Smooth muscle cell (in vitro differentiated cells): ENCODE results near the gene APOL1. TPM values are rescaled to one million over a fixed set of nuclear protein-coding genes. Genes with fewer than 3 reads are reported as not detected.

Experiments used
- DNase-seq: peaks from one replicate; lab custom pipeline; 2025; ENCODE audit not compliant: unreplicated experiment; lab: John Stamatoyannopoulos, UW
- H2AFZ ChIP-seq: fragments of 200-600 bp; sonication (generic); 2 replicates; pipeline ENCODE4 v1.6.0; 2016; ENCODE audit warnings: antibody characterized with exemption, low read depth, mild to moderate bottlenecking
- H3F3A ChIP-seq: fragments of 200-600 bp; sonication (generic); 2 replicates; pipeline ENCODE4 v1.6.0; 2017; ENCODE audit warnings: antibody characterized with exemption, low read depth
- H3K27ac ChIP-seq: fragments of 200-600 bp; sonication (generic); 2 replicates; pipeline ENCODE4 v1.5.1; 2016; ENCODE audit warnings: low read depth, mild to moderate bottlenecking
- H3K27me3 ChIP-seq: fragments of 200-600 bp; sonication (generic); 2 replicates; pipeline ENCODE4 v1.6.1; 2016; ENCODE audit warnings: low read depth, mild to moderate bottlenecking
- H3K36me3 ChIP-seq: fragments of 200-600 bp; sonication (generic); 2 replicates; pipeline ENCODE4 v1.5.1; 2016; ENCODE audit warnings: low read depth
- H3K4me1 ChIP-seq: fragments of 200-600 bp; sonication (generic); 2 replicates; pipeline ENCODE4 v1.5.1; 2016; ENCODE audit warnings: low read depth
- H3K4me2 ChIP-seq: fragments of 200-600 bp; sonication (generic); 2 replicates; pipeline ENCODE4 v1.6.0; 2016; ENCODE audit warnings: mild to moderate bottlenecking
- H3K4me3 ChIP-seq: fragments of 200-600 bp; sonication (generic); 2 replicates; pipeline ENCODE4 v1.5.1; 2016; ENCODE audit warnings: mild to moderate bottlenecking
- H3K79me2 ChIP-seq: fragments of 200-600 bp; sonication (generic); 2 replicates; pipeline ENCODE4 v1.6.0; 2016; ENCODE audit warnings: low read depth, mild to moderate bottlenecking
- H3K9ac ChIP-seq: fragments of 200-600 bp; sonication (generic); 2 replicates; pipeline ENCODE4 v1.6.0; 2016; ENCODE audit warnings: low read depth
- H3K9me3 ChIP-seq: fragments of 200-600 bp; sonication (generic); replicated peaks from 2 replicates; pipeline ENCODE4 v1.5.1; 2016; ENCODE audit warnings: low read depth
- H4K20me1 ChIP-seq: fragments of 200-600 bp; sonication (generic); 2 replicates; pipeline ENCODE4 v1.6.0; 2016; ENCODE audit warnings: low read depth
- WGBS: methylation state at CpG from one replicate; pipeline ENCODE4 v1.1.7; 2016; ENCODE audit warnings: low lambda C conversion rate; 5-methylcytosine and 5-hydroxymethylcytosine counted together
- polyA plus RNA-seq: library from polyadenylated mRNA; unstranded; fragments of >200 nt; fragmentation: Nextera tagmentation; extraction: Ambion mirVana; gene quantifications from 2 replicates; pipeline ENCODE4 v1.2.1, GENCODE V29; 2016
- total RNA-seq: library from RNA; depleted of rRNA; stranded (reverse); fragments of >200 nt; gene quantifications from 2 replicates; pipeline ENCODE4 v1.2.3, GENCODE V29; 2014
- TF ChIP-seq, protein P1 (sequence below): fragments of 200-600 bp; sonication (generic); IDR thresholded peaks from 2 replicates; pipeline ENCODE4 v1.5.1; 2017; ENCODE audit warnings: borderline replicate concordance, mild to moderate bottlenecking, antibody characterized with exemption; ENCODE audit not compliant: insufficient read depth, poor library complexity, severe bottlenecking

Gene APOL1
- total and polyA plus RNA-seq, 2 experiments from 2014 or later: 0.62 TPM; not detected in 1

DNA sequence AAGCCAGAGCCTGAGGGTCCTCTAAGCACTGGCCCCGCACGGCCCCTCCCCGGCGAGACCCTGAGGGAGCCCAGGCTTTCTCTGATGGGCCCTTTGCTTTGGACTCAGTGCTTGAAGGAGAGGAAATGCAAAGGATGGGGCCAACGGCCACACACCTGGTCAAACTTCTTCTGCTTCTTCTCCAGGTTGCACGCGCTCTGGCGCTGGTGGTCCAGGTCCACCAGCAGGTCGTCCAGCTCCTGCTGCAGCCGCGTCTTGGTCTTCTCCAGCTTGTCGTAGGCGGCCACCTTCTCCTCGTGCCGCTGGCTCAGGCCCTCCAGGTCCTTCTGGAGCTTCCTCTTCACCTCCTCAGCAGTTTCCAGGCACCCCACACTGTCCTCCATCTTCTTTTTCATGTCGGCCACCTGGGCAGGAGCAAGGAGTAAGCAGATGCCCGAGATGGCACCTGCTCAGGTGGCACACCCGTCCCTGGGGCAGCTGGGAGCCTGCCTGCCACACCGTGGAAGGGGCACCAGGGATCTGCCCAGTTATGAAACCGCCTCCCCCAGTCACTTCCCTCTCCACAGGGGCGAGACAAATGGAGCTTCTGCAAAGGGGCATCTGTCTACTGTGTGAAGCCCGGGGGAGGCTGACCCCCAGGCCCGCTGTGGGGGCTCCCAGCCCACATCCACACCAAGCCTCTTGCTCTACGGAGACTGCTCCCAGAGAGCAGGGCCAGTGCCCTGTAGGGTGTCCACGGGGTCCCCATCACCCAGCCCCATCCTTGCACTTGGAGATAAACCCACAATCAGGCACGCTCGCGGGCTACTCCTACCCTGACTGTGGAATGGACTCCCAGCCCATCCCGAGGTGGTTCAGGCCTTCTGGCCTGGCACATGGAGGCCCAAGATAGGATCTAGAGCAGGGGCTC, 39.2 kb downstream of the APOL1 start:
- H3K79me2 ChIP-seq: peaks cover 42% of the 10 kb centered on the region
- no peak for DNase-seq
- peaks cover 85% of the 10 kb centered on the region for H4K20me1 ChIP-seq
- no peaks in the 10 kb centered on the region for H3K4me1 ChIP-seq
- no peak overlapping the region for H3K4me3 ChIP-seq
- H3K4me2 ChIP-seq: no peak overlapping the region
- no peak overlapping the region for H2AFZ ChIP-seq
- H3K27me3 ChIP-seq: no peaks in the 10 kb centered on the region
- H3K36me3 ChIP-seq: peaks cover 45% of the 10 kb centered on the region
- WGBS: 99% methylated on average over 29 of the region's 29 CpGs
- TF ChIP-seq, protein P1, sequence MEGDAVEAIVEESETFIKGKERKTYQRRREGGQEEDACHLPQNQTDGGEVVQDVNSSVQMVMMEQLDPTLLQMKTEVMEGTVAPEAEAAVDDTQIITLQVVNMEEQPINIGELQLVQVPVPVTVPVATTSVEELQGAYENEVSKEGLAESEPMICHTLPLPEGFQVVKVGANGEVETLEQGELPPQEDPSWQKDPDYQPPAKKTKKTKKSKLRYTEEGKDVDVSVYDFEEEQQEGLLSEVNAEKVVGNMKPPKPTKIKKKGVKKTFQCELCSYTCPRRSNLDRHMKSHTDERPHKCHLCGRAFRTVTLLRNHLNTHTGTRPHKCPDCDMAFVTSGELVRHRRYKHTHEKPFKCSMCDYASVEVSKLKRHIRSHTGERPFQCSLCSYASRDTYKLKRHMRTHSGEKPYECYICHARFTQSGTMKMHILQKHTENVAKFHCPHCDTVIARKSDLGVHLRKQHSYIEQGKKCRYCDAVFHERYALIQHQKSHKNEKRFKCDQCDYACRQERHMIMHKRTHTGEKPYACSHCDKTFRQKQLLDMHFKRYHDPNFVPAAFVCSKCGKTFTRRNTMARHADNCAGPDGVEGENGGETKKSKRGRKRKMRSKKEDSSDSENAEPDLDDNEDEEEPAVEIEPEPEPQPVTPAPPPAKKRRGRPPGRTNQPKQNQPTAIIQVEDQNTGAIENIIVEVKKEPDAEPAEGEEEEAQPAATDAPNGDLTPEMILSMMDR: no peak
- peaks cover 67% of the 10 kb centered on the region for H3F3A ChIP-seq
- no peak overlapping the region for H3K27ac ChIP-seq
- H3K9ac ChIP-seq: no peak overlapping the region
- no peaks in the 10 kb centered on the region for H3K9me3 ChIP-seq

DNA sequence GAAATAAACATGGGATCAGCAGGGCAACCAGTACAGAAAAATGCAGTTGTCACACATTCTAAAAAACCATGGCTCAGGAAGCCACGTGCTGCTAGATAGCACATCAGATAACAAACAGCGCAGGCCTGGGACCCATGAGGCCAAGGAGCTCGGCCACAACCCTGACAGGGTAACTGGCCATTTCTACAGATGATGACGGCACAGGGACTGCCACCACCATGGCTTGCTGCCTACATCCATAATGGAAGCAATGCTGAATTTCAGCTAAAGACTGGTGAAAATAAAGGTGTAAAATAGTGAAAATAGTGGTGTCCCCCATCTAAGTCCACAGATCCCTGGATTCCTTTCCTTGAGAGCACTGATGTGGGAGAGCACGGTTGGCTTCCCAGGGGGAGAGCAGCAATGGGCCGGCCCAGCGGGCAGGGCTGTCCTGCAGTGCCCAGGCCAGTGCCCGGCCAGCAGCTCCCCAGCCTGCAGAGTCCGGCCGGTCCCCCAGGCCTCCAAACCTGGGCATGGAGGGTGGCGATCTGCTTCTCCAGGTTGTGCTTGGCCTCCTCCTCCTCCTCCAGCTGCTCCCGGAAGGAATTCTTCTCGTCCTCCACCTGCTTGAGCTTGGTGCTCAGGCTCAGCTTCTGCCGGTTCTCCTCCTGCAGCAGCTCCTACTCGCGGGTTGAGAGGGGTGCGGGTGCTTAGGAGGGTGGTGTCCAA, 40.0 kb downstream of the APOL1 start:
- no peaks in the 10 kb centered on the region for H3K27me3 ChIP-seq
- no peak overlapping the region for H3K4me2 ChIP-seq
- H3K4me1 ChIP-seq: no peaks in the 10 kb centered on the region
- peaks cover 39% of the 10 kb centered on the region for H3K36me3 ChIP-seq
- no peak overlapping the region for H3K27ac ChIP-seq
- no peak for DNase-seq
- no peak overlapping the region for H3K9ac ChIP-seq
- H3K4me3 ChIP-seq: no peak overlapping the region
- H2AFZ ChIP-seq: no peak overlapping the region
- peaks cover 42% of the 10 kb centered on the region for H3K79me2 ChIP-seq
- H3K9me3 ChIP-seq: no peaks in the 10 kb centered on the region
- WGBS: 97% methylated on average over 17 of the region's 17 CpGs
- TF ChIP-seq, protein P1: no peak
- H4K20me1 ChIP-seq: peaks cover 85% of the 10 kb centered on the region
- H3F3A ChIP-seq: peaks cover 69% of the 10 kb centered on the region

DNA sequence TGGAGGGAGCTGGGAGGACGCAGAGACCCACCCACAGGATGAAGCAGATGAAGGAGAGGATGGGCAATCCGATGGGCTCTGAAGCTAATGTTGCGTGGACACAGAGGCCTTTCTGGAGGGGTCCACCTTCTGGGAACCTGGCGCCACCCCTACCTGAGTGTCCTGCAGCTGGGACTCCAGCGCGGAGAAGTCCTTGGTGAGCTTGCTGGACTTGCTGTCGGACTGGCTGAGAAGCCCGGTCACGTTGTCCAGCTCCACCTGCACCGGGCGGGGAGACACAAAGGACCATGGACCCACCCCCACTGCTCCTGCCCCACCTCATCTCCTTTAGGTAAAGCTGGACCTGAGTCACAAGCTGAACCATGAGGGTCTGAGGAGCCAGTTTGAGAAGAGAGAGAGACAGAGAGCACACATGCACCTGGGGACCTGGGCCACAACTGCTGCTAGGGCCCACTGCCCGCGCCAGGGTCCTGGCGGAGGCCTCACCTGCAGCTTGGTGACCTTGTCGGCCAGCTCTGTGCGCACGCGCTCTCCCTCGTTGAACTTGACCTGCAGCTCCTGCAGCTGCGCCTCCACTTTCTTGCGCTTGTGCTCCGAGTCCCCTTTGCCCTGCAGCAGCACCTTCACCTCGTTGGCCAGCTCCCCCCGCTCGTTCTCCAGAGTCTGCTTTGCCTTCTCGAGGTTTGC, 40.8 kb downstream of the APOL1 start:
- peaks cover 43% of the 10 kb centered on the region for H3K79me2 ChIP-seq
- peaks cover 63% of the 10 kb centered on the region for H3F3A ChIP-seq
- H4K20me1 ChIP-seq: peaks cover 84% of the 10 kb centered on the region
- no peaks in the 10 kb centered on the region for H3K27me3 ChIP-seq
- no peak overlapping the region for H3K4me2 ChIP-seq
- TF ChIP-seq, protein P1: no peak
- H3K36me3 ChIP-seq: peaks cover 35% of the 10 kb centered on the region
- H3K4me1 ChIP-seq: no peaks in the 10 kb centered on the region
- no peak overlapping the region for H3K27ac ChIP-seq
- H3K4me3 ChIP-seq: no peak overlapping the region
- no peak for DNase-seq
- H3K9ac ChIP-seq: no peak overlapping the region
- WGBS: 95% methylated on average over 26 of the region's 26 CpGs
- H2AFZ ChIP-seq: no peak overlapping the region
- no peaks in the 10 kb centered on the region for H3K9me3 ChIP-seq
